ENCODE data around the gene CIT. TPM values are rescaled to one million over a fixed set of nuclear protein-coding genes. Genes with fewer than 3 reads are reported as not detected.

Gene CIT
- total and polyA plus RNA-seq, 4 donors: 0.31 to 24.7 (median 1.8) TPM

DNA sequence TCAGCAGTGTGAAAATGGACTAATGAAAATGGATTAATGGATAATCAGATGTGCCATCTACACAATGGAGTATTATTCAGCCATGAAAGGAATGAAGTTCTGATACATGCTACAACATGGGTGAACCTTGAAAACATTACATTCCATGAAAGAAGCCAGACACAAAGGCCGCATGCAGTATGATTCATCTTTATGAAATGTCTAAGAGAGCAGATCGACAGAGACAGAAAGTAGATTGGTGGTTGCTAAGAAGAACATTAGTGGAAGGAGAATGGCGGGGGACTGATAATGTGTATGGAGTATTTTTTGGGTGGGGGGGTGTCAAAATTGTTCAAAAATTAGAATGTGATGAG, 161.9 kb downstream of the CIT start:
- TF ChIP-seq FOXA1 (IDR thresholded peaks at IDR 0.05) (no peak), RAD21 (IDR thresholded peaks at IDR 0.05) (no peak), MAX (IDR thresholded peaks at IDR 0.05) (no peak), NR2F2 (IDR thresholded peaks at IDR 0.05) (no peak), HNF4A (conservative IDR thresholded peaks at IDR 0.05) (no peak), GABPA (IDR thresholded peaks at IDR 0.05 in 1 of 2, conservative IDR thresholded peaks at IDR 0.05 in 1 of 2) (no peak), RXRA (IDR thresholded peaks at IDR 0.05) (no peak), HNF4G (IDR thresholded peaks at IDR 0.05) (no peak), SP1 (IDR thresholded peaks at IDR 0.05) (no peak), TAF1 (conservative IDR thresholded peaks at IDR 0.05) (no peak), YY1 (IDR thresholded peaks at IDR 0.05) (no peak), JUND (IDR thresholded peaks at IDR 0.05) (no peak), FOXA2 (IDR thresholded peaks at IDR 0.05) (no peak), EGR1 (IDR thresholded peaks at IDR 0.05; ENCODE audit: low read depth in 2 of 2) (no peak)
- TF ChIP-seq, protein P1, sequence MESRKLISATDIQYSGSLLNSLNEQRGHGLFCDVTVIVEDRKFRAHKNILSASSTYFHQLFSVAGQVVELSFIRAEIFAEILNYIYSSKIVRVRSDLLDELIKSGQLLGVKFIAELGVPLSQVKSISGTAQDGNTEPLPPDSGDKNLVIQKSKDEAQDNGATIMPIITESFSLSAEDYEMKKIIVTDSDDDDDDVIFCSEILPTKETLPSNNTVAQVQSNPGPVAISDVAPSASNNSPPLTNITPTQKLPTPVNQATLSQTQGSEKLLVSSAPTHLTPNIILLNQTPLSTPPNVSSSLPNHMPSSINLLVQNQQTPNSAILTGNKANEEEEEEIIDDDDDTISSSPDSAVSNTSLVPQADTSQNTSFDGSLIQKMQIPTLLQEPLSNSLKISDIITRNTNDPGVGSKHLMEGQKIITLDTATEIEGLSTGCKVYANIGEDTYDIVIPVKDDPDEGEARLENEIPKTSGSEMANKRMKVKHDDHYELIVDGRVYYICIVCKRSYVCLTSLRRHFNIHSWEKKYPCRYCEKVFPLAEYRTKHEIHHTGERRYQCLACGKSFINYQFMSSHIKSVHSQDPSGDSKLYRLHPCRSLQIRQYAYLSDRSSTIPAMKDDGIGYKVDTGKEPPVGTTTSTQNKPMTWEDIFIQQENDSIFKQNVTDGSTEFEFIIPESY (IDR thresholded peaks at IDR 0.05): no peak
- TF ChIP-seq, protein P2, sequence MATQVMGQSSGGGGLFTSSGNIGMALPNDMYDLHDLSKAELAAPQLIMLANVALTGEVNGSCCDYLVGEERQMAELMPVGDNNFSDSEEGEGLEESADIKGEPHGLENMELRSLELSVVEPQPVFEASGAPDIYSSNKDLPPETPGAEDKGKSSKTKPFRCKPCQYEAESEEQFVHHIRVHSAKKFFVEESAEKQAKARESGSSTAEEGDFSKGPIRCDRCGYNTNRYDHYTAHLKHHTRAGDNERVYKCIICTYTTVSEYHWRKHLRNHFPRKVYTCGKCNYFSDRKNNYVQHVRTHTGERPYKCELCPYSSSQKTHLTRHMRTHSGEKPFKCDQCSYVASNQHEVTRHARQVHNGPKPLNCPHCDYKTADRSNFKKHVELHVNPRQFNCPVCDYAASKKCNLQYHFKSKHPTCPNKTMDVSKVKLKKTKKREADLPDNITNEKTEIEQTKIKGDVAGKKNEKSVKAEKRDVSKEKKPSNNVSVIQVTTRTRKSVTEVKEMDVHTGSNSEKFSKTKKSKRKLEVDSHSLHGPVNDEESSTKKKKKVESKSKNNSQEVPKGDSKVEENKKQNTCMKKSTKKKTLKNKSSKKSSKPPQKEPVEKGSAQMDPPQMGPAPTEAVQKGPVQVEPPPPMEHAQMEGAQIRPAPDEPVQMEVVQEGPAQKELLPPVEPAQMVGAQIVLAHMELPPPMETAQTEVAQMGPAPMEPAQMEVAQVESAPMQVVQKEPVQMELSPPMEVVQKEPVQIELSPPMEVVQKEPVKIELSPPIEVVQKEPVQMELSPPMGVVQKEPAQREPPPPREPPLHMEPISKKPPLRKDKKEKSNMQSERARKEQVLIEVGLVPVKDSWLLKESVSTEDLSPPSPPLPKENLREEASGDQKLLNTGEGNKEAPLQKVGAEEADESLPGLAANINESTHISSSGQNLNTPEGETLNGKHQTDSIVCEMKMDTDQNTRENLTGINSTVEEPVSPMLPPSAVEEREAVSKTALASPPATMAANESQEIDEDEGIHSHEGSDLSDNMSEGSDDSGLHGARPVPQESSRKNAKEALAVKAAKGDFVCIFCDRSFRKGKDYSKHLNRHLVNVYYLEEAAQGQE (IDR thresholded peaks at IDR 0.05): no peak
- TF ChIP-seq, protein P3, sequence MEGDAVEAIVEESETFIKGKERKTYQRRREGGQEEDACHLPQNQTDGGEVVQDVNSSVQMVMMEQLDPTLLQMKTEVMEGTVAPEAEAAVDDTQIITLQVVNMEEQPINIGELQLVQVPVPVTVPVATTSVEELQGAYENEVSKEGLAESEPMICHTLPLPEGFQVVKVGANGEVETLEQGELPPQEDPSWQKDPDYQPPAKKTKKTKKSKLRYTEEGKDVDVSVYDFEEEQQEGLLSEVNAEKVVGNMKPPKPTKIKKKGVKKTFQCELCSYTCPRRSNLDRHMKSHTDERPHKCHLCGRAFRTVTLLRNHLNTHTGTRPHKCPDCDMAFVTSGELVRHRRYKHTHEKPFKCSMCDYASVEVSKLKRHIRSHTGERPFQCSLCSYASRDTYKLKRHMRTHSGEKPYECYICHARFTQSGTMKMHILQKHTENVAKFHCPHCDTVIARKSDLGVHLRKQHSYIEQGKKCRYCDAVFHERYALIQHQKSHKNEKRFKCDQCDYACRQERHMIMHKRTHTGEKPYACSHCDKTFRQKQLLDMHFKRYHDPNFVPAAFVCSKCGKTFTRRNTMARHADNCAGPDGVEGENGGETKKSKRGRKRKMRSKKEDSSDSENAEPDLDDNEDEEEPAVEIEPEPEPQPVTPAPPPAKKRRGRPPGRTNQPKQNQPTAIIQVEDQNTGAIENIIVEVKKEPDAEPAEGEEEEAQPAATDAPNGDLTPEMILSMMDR (IDR thresholded peaks at IDR 0.05; ENCODE audit: low read depth, low read length, missing input control): no peak
- TF ChIP-seq, protein P4, sequence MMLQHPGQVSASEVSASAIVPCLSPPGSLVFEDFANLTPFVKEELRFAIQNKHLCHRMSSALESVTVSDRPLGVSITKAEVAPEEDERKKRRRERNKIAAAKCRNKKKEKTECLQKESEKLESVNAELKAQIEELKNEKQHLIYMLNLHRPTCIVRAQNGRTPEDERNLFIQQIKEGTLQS (IDR thresholded peaks at IDR 0.05): no peak
- H3K9ac ChIP-seq (ENCODE audit: low read depth in 1 of 2, low read length in 2 of 2): no peak overlapping the region
- H3K4me1 ChIP-seq (ENCODE audit: control insufficient read depth in 4 of 4, insufficient read depth in 4 of 4, low read length in 3 of 4): peaks cover 3 to 14% (median 8%) of the 10 kb centered on the region in 4 donors
- over 99% methylated on average over 3 of the region's 3 CpGs for WGBS
- H3K4me3 ChIP-seq (ENCODE audit: low read depth in 1 of 3, low read length in 3 of 3): no peak overlapping the region
- no peaks in the 10 kb centered on the region for H3K27me3 ChIP-seq (ENCODE audit: control insufficient read depth in 4 of 4, insufficient read depth in 4 of 4, low read length in 3 of 4)
- no peaks in the 10 kb centered on the region for H3K36me3 ChIP-seq (ENCODE audit: control insufficient read depth in 4 of 4, insufficient read depth in 3 of 4, low read depth in 1 of 4, low read length in 3 of 4)
- no peak for DNase-seq (ENCODE audit: low spot score)
- peaks cover 0 to 2% (median 0%) of the 10 kb centered on the region in 4 donors for H3K9me3 ChIP-seq (ENCODE audit: control insufficient read depth in 4 of 4, low read length in 3 of 4)
- no peak overlapping the region for H3K27ac ChIP-seq (ENCODE audit: low read depth in 1 of 2, low read length in 2 of 2)
